ENCODE results near the gene CTPS2.

The CTPS2 gene

DNA sequence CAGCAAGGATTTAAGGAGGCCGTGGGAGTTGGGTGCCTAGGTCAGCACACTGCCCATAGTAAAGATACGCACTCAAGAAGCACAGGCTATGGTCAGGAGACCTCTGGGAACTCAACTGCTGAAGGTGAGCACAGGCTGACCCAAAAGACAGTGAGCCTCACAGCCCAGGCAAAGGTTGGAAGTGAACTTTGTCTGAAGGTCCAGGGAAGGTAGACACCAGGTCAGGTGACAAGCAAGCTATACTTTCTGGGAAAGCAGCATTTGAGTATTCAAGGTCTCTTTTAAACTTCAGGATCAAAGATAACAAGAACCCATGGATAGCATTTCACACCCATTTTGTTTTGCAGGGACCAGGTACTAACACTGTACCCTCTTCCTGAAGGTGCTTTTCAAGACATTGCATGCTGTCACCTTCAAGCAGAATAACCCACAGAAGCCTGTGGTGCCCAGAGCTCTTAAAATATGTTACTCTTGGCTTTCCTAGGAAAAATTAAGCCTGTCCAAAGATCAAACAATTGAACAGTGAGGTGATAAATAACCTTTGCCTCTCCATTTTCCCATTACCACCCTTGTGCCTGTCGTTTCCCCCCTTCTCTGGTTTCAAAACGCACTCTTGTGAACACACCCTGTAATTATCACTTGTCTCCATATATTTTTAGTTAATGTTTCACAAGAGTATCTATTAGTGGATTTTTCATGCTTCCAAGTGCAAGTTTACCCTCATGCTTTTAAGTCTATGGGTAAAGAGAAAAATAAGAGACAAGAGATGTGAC, 65.9 kb downstream of the CTPS2 start:
- TF ChIP-seq GATA3 (IDR thresholded peaks at IDR 0.05; ENCODE audit: low read depth, low read length) (no peak), GATA2 (IDR thresholded peaks at IDR 0.05; ENCODE audit: low read depth, low read length) (no peak)

DNA sequence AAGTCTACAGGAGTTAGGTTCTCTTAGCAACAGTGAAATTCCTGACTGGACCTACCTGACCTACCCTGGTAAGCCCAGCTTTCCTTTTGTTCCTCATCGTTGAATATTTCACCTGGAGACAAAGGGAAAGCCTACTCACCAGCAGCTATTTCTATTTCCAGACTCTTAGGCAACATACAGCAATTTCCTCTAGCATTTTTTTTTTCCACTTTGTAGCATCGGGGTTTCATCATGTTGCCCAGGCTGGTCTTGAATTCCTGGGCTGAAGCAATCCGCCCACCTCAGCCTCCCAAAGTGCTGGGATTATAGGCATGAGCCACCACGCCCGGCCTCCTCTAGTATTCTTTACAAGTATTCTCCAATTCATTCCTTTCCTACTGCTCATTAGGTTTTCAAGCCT, 69.3 kb downstream of the CTPS2 start:
- TF ChIP-seq GATA3 (IDR thresholded peaks at IDR 0.05; ENCODE audit: low read depth, low read length) (no peak), GATA2 (IDR thresholded peaks at IDR 0.05; ENCODE audit: low read depth, low read length) (no peak)

DNA sequence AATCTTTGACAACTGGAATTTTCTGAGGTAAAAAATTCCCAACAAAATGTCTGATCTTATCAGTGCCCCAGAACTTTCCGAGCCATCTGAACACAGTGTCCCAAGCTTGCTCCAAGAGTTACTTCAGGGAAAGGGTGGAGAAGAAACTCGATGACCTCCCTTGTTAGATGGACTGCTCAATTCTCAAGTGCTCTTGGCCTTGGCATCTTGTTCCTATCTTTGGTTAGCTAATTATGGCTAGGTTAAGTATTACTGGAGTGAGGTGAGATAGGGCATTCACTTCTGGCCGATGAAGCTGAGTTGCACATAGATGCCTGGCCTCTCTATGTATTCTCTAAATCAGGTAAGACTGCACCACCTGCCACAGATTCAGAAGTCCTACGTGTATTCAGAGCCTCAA, 71.6 kb downstream of the CTPS2 start:
- TF ChIP-seq GATA3 (IDR thresholded peaks at IDR 0.05; ENCODE audit: low read depth, low read length) (no peak), GATA2 (IDR thresholded peaks at IDR 0.05; ENCODE audit: low read depth, low read length) (no peak)

DNA sequence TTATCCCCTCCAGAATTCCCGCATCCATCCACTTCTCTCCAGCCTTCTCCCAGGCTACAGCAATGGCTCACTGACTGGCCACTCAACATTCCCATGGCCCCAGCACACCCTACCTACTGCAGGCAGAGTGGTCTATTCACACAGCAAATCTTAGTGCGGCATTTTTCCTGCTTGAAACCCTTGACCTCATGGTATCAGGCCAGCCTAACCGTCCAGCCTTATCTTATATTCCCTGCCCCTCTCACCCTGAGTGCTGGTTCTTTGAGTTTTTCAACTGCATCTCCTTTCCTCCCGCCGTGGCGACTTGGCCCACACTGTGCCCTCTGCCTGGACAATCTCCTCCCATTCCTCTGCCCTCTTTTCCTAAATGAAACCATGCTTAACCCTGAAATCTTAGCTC, 72.5 kb downstream of the CTPS2 start:
- no peak for TF ChIP-seq GATA2 (IDR thresholded peaks at IDR 0.05; ENCODE audit: low read depth, low read length)
- no peak for TF ChIP-seq GATA3 (IDR thresholded peaks at IDR 0.05; ENCODE audit: low read depth, low read length)

DNA sequence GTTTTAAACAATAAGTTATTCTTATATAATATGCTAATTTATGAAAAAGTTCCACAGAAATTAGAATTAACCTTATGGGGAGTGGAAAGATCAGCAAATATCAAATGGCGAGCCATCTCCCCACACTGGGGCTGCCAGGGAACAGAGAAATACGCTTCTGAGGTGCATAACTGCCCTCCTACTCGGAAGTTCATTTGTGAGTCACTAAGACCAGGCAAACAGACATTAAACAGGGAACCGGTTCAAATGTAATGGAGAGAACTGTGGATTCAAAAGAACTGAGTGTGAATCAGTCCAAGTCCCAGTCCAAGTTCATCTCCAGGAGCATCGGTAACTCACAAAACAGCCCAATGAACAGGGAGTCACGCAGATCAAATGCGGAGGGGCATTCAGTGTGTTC, 73.9 kb downstream of the CTPS2 start:
- TF ChIP-seq GATA3 (IDR thresholded peaks at IDR 0.05; ENCODE audit: low read depth, low read length) (no peak), GATA2 (IDR thresholded peaks at IDR 0.05; ENCODE audit: low read depth, low read length) (no peak)

DNA sequence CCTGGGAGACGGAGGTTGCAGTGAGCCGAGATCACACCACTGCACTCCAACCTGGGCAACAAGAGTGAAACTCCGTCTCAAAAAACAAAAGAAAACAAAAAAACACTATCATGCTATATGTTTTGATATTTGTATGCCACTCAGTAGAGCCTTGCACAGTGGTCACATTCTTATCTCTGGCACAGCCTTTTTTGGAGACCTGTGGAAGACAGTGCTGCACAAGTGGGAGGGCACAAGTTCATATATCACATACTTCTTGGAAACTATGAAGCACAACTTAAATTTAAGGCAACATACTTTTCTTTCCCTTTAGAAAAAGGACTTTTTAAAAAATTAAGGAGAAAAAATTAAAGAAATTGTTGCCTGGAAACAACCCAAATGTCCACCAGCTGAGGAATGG, 76.9 kb downstream of the CTPS2 start:
- TF ChIP-seq GATA3 (IDR thresholded peaks at IDR 0.05; ENCODE audit: low read depth, low read length) (no peak), GATA2 (IDR thresholded peaks at IDR 0.05; ENCODE audit: low read depth, low read length) (no peak)

DNA sequence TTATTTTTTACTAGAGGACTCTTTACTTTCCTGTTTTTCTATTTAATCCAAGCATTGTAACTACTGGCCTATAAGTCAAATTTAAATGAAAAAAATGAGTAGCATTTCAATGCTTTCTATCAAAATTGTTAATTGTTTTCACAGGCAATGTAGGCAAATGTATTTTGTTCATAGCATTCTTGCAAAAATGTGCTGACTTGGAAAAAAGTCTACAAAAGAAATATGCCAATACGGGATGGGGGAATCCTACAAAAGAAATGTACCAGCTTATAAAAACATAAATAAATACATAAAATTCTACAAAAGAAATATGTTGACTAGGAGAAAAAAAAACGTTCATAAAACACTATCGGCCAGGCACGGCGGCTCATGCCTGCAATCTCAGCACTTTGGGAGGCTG, 77.4 kb downstream of the CTPS2 start:
- TF ChIP-seq GATA3 (IDR thresholded peaks at IDR 0.05; ENCODE audit: low read depth, low read length), result no peak
- no peak for TF ChIP-seq GATA2 (IDR thresholded peaks at IDR 0.05; ENCODE audit: low read depth, low read length)

DNA sequence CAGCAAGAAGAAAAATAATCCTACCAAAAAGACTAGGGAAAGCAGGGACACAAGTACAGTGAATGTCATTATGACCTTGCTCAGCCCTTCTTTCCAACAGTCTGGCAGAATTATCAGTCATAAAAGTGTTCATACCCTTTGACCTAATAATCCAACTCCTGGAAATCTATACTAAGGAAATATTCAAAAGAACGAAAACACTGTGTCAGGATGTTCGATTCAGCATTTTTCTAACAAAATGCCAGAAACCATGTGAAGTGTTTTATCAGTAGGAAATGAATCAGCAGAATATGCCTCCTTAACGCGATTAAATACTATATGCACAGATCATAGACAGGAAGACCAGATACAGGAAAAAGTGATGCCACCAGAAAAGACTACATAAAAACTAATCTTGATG, 78.7 kb downstream of the CTPS2 start:
- TF ChIP-seq GATA2 (IDR thresholded peaks at IDR 0.05; ENCODE audit: low read depth, low read length) (no peak), GATA3 (IDR thresholded peaks at IDR 0.05; ENCODE audit: low read depth, low read length) (no peak)

DNA sequence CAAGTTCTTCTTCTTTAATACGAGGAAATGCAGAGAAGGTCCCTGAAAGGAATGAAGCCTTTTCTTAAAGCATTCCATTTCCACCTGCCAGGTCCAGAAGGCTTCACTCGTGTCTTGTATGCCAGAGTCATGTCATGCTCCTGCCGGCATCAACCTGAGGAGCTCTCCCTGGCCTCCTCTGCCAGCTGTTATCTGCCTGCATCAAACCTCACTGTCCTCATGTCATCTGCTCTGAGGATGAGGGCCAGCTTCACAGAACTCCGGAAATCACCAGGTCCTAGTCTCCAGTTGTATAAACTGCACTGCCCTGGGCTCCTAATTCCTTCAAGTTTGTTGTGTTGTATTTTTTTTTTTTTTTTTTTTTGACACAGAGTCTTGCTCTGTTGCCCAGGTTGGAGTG, 82.6 kb downstream of the CTPS2 start:
- no peak for TF ChIP-seq GATA3 (IDR thresholded peaks at IDR 0.05; ENCODE audit: low read depth, low read length)
- no peak for TF ChIP-seq GATA2 (IDR thresholded peaks at IDR 0.05; ENCODE audit: low read depth, low read length)

DNA sequence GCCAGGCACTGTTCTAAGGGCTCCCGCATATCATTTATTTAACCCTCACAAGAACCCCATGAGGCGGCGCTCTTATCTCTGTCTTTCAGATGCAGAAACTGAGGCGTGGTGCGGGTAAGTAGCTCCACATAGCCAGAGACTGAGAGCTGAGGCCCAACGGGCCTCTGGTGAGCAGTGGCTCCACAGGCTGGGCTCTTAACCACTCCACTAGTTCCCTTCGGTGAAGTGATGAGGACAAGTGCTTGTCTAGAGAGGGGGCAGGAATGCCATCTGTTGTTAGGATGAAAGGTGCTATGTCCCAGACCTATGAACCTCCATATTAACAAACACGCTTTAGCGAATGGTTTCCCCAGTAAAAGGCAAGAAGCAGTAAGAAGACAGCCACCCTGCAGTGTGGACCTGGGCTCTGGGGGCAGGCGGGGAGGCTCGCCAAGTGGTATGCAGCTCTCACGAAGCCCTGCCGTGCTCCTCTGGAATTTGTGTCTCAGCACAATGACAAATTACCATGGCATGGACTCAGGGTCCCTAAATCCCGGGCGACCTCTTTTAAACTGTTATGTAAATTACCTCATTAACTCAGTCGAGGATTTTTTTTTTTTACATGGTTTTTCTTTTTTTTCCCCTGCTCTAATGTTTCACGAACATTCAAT, 83.4 kb downstream of the CTPS2 start:
- TF ChIP-seq GATA2 (IDR thresholded peaks at IDR 0.05; ENCODE audit: low read depth, low read length), result no peak
- TF ChIP-seq GATA3 (IDR thresholded peaks at IDR 0.05; ENCODE audit: low read depth, low read length), result no peak

DNA sequence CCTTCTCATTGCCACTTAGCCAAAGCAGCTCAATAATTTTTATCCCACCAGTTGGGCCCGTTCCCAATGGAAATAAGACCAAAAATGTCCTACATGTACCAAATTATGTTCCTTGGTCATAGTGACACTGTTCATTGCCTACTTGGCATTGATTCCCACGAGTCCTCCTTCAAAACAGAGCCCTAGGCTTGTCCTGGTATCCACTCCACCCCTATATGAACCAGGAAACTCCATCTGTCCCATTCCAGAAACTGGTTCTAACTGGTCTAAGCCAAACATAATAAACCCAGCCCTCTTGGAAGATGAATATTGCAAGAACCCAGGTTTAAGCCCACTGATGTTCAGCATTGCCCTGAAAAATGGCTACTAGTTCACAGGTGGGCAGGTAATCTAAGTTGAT, 93.4 kb downstream of the CTPS2 start:
- TF ChIP-seq GATA3 (IDR thresholded peaks at IDR 0.05; ENCODE audit: low read depth, low read length) (no peak), GATA2 (IDR thresholded peaks at IDR 0.05; ENCODE audit: low read depth, low read length) (no peak)

DNA sequence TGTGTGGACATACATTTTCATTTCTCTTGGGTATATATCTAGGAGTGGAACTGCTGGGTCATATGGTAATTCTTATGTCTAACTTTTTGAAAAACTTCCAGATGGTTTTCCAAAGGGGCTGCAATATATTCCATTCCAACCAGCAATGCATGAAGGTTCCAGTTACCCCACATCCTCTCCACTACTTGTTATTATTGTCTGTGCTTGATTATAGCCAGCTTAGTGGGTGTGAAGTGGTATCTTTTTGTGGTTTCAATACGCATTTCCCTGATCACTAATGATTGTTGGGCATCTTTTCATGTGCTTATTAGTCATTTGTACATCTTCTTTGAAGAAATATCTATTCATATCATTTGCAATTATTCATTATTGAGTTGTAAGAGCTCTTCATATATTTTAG, 94.0 kb downstream of the CTPS2 start:
- TF ChIP-seq GATA2 (IDR thresholded peaks at IDR 0.05; ENCODE audit: low read depth, low read length), result no peak
- TF ChIP-seq GATA3 (IDR thresholded peaks at IDR 0.05; ENCODE audit: low read depth, low read length), result no peak

DNA sequence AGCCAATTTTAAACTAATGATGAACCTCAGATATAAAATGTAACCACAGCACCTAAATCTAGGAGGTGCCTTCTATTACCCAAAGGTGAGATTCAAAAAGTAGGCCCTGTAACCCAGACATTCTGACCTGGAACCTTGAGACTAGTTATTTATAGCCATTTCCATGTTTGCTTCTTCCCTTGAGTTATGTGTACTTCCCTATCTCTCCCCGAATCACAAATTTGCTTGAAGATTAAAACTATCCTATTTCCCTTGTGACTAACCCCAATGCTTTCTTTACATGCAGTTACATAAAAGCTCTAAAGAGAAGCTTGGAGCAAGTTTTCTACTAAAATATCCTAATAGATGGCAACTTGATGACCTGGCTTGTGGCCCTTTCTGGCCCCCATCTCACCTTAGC, 95.1 kb downstream of the CTPS2 start:
- TF ChIP-seq GATA2 (IDR thresholded peaks at IDR 0.05; ENCODE audit: low read depth, low read length), result no peak
- no peak for TF ChIP-seq GATA3 (IDR thresholded peaks at IDR 0.05; ENCODE audit: low read depth, low read length)

DNA sequence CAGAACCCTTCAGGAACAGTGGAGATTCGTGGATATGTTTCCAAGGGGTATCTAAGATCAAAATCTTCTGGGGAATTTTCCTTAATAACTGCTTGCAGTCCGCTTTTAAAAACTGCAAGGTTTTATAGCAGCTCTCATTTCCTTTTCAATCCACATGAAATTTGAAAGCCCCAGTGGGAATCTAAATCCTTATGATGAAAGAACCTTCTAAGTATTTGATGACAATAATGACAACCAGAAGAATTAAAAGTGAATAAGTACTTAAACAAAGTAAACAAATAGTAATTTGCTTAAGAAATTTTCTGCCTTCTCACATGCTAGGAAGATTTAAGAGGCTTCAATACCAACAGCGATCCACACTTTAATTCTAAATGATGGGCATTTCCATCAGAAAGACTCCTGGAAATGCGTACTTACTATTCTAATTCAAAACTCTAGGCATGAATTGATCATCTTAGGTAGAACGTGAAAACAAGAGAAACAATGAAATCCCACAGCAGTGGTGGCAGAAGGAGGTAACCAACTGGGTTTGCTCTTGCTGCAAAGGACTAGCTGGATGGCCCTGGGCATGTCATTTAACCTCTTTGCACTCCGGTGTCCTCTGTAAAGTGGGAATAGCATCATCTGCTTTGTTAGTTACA, 100.1 kb downstream of the CTPS2 start:
- no peak for TF ChIP-seq GATA3 (IDR thresholded peaks at IDR 0.05; ENCODE audit: low read depth, low read length)
- TF ChIP-seq GATA2 (IDR thresholded peaks at IDR 0.05; ENCODE audit: low read depth, low read length), result no peak

DNA sequence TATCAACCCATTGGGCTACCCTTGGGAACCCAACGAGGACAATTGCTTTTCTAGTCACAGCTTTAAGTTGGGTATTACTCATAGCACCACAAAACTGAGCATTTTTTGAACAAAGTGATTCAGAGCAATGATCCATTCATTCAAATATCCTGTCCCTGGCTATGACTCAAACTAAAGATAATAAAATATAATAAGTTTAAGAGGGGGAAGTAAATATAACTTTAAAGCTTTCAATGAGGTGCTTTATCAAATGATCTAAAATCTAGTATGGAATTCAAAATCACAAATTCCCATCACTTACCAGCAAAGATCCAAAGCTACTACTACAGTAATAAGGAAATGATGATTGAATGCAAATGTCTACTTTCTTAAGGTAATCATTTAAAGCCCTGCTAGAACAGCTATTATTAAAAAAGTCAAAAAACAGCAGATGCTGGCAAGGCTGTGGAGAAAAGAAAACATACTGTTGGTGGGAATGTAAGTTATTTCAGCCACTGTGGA, 102.3 kb downstream of the CTPS2 start:
- TF ChIP-seq GATA2 (IDR thresholded peaks at IDR 0.05; ENCODE audit: low read depth, low read length), result no peak

Measured in SH-SY5Y (cell line).